ENCODE data around the gene COL15A1. TPM values are rescaled to one million over a fixed set of nuclear protein-coding genes. Genes with fewer than 3 reads are reported as not detected.
A peak's percentile ranks its signal among the peaks of the same experiment; 100 is the strongest.
"Not testable (repeated sequence)": the region's sequence is repeated elsewhere in the genome, so short reads cannot be mapped to it uniquely, and the experiment has no call there.

COL15A1 gene
- under 1 TPM; 0.11 to 0.82 TPM for total RNA-seq

- Mint-ChIP-seq H3K27ac (no peak within 1 kb of the TSS), H3K27me3 (peaks cover 62% of the 10 kb centered on the region), H3K36me3 (ENCODE audit: low read depth) (no peaks in the 10 kb centered on the region), H3K9me3 (no peaks in the 10 kb centered on the region), H3K4me1 (no peaks in the 10 kb centered on the region), H3K4me3 (peak within 1 kb of the TSS; percentile 33)
- no peak for ATAC-seq (replicated peaks)
These were observed at the start of gene COL15A1 for GRCh38 chr9:98943682-98944056. Gene COL15A1 (plus strand): TSS chr9:98943907. CDS start chr9:98944062, 155 bp downstream.

- Mint-ChIP-seq H3K4me3 (no peak overlapping the region), H3K9me3 (no peaks in the 10 kb centered on the region), H3K27ac (no peak overlapping the region), H3K27me3 (peaks cover 32% of the 10 kb centered on the region), H3K4me1 (no peaks in the 10 kb centered on the region), H3K36me3 (ENCODE audit: low read depth) (no peaks in the 10 kb centered on the region)
- ATAC-seq (replicated peaks), result no peak
These were observed 49.5 kb upstream of the COL15A1 start for GRCh38 chr9:98894171-98894570.

GRCh38 chr9:98894761-98895160, 48.9 kb upstream of the COL15A1 start:
- Mint-ChIP-seq H3K4me1 (no peaks in the 10 kb centered on the region), H3K27me3 (peaks cover 32% of the 10 kb centered on the region), H3K4me3 (no peak overlapping the region), H3K9me3 (no peaks in the 10 kb centered on the region), H3K27ac (no peak overlapping the region), H3K36me3 (ENCODE audit: low read depth) (no peaks in the 10 kb centered on the region)
- no peak for ATAC-seq (replicated peaks)

GRCh38 chr9:98896632-98897031, 47.1 kb upstream of the COL15A1 start:
- Mint-ChIP-seq H3K4me1 (no peaks in the 10 kb centered on the region), H3K4me3 (no peak overlapping the region), H3K9me3 (no peaks in the 10 kb centered on the region), H3K36me3 (ENCODE audit: low read depth) (no peaks in the 10 kb centered on the region), H3K27ac (no peak overlapping the region), H3K27me3 (peaks cover 28% of the 10 kb centered on the region)
- ATAC-seq (replicated peaks), result no peak

- no peaks in the 10 kb centered on the region for H3K9me3 Mint-ChIP-seq
- peaks cover 31% of the 10 kb centered on the region for H3K27me3 Mint-ChIP-seq
- ATAC-seq (replicated peaks), result no peak
- H3K4me3 Mint-ChIP-seq, result no peak overlapping the region
- H3K27ac Mint-ChIP-seq, result no peak overlapping the region
- no peaks in the 10 kb centered on the region for H3K36me3 Mint-ChIP-seq (ENCODE audit: low read depth)
- H3K4me1 Mint-ChIP-seq, result no peaks in the 10 kb centered on the region
These were observed 46.0 kb upstream of the COL15A1 start for GRCh38 chr9:98897745-98898144.

GRCh38 chr9:98899408-98900056, 44.2 kb upstream of the COL15A1 start:
- Mint-ChIP-seq H3K4me3 (no peak overlapping the region), H3K9me3 (no peaks in the 10 kb centered on the region), H3K27ac (no peak overlapping the region), H3K27me3 (peaks cover 31% of the 10 kb centered on the region), H3K36me3 (ENCODE audit: low read depth) (no peaks in the 10 kb centered on the region), H3K4me1 (no peaks in the 10 kb centered on the region)
- no peak for ATAC-seq (replicated peaks)

GRCh38 chr9:98900244-98900643, 43.5 kb upstream of the COL15A1 start:
- H3K27me3 Mint-ChIP-seq, result peaks cover 27% of the 10 kb centered on the region
- H3K4me1 Mint-ChIP-seq, result no peaks in the 10 kb centered on the region
- no peaks in the 10 kb centered on the region for H3K36me3 Mint-ChIP-seq (ENCODE audit: low read depth)
- no peak overlapping the region for H3K27ac Mint-ChIP-seq
- no peak overlapping the region for H3K4me3 Mint-ChIP-seq
- ATAC-seq (replicated peaks), result no peak
- no peaks in the 10 kb centered on the region for H3K9me3 Mint-ChIP-seq

- no peak overlapping the region for H3K27ac Mint-ChIP-seq
- H3K27me3 Mint-ChIP-seq, result peaks cover 22% of the 10 kb centered on the region
- no peak overlapping the region for H3K4me3 Mint-ChIP-seq
- H3K36me3 Mint-ChIP-seq (ENCODE audit: low read depth), result no peaks in the 10 kb centered on the region
- ATAC-seq (replicated peaks), result no peak
- H3K4me1 Mint-ChIP-seq, result no peaks in the 10 kb centered on the region
- no peaks in the 10 kb centered on the region for H3K9me3 Mint-ChIP-seq
These were observed 43.0 kb upstream of the COL15A1 start for GRCh38 chr9:98900725-98901124.

GRCh38 chr9:98901843-98902242, 41.9 kb upstream of the COL15A1 start:
- H3K9me3 Mint-ChIP-seq; ATAC-seq (replicated peaks); H3K36me3 Mint-ChIP-seq (ENCODE audit: low read depth); H3K27ac Mint-ChIP-seq; H3K4me1 Mint-ChIP-seq; H3K4me3 Mint-ChIP-seq: not testable (repeated sequence)
- H3K27me3 Mint-ChIP-seq, result peaks cover 11% of the 10 kb centered on the region

GRCh38 chr9:98902516-98902915, 41.2 kb upstream of the COL15A1 start:
- Mint-ChIP-seq H3K36me3 (ENCODE audit: low read depth) (no peaks in the 10 kb centered on the region), H3K27ac (no peak overlapping the region), H3K4me3 (no peak overlapping the region), H3K4me1 (no peaks in the 10 kb centered on the region), H3K9me3 (no peaks in the 10 kb centered on the region), H3K27me3 (peaks cover 8% of the 10 kb centered on the region)
- ATAC-seq (replicated peaks), result no peak

- ATAC-seq (replicated peaks), result no peak
- Mint-ChIP-seq H3K4me3 (no peak overlapping the region), H3K27me3 (peaks cover 8% of the 10 kb centered on the region), H3K9me3 (no peaks in the 10 kb centered on the region), H3K36me3 (ENCODE audit: low read depth) (no peaks in the 10 kb centered on the region), H3K4me1 (no peaks in the 10 kb centered on the region), H3K27ac (no peak overlapping the region)
These were observed 40.8 kb upstream of the COL15A1 start for GRCh38 chr9:98902925-98903324.

GRCh38 chr9:98903961-98904411, 39.7 kb upstream of the COL15A1 start:
- Mint-ChIP-seq H3K36me3 (ENCODE audit: low read depth) (no peaks in the 10 kb centered on the region), H3K9me3 (no peaks in the 10 kb centered on the region), H3K4me3 (no peak overlapping the region), H3K27me3 (peaks cover 8% of the 10 kb centered on the region), H3K4me1 (no peaks in the 10 kb centered on the region), H3K27ac (no peak overlapping the region)
- ATAC-seq (replicated peaks), result no peak

- no peaks in the 10 kb centered on the region for H3K4me1 Mint-ChIP-seq
- peaks cover 8% of the 10 kb centered on the region for H3K27me3 Mint-ChIP-seq
- no peak overlapping the region for H3K4me3 Mint-ChIP-seq
- H3K9me3 Mint-ChIP-seq, result no peaks in the 10 kb centered on the region
- no peak overlapping the region for H3K27ac Mint-ChIP-seq
- no peak for ATAC-seq (replicated peaks)
- H3K36me3 Mint-ChIP-seq (ENCODE audit: low read depth), result no peaks in the 10 kb centered on the region
These were observed 38.7 kb upstream of the COL15A1 start for GRCh38 chr9:98905015-98905414.

- peaks cover 8% of the 10 kb centered on the region for H3K27me3 Mint-ChIP-seq
- no peak overlapping the region for H3K27ac Mint-ChIP-seq
- H3K9me3 Mint-ChIP-seq, result no peaks in the 10 kb centered on the region
- H3K4me1 Mint-ChIP-seq, result no peaks in the 10 kb centered on the region
- no peak overlapping the region for H3K4me3 Mint-ChIP-seq
- no peak for ATAC-seq (replicated peaks)
- H3K36me3 Mint-ChIP-seq (ENCODE audit: low read depth), result no peaks in the 10 kb centered on the region
These were observed 37.2 kb upstream of the COL15A1 start for GRCh38 chr9:98906273-98907040.

GRCh38 chr9:98907055-98907454, 36.7 kb upstream of the COL15A1 start:
- ATAC-seq (replicated peaks), result no peak
- Mint-ChIP-seq H3K9me3 (no peaks in the 10 kb centered on the region), H3K27me3 (peaks cover 4% of the 10 kb centered on the region), H3K4me1 (no peaks in the 10 kb centered on the region), H3K36me3 (ENCODE audit: low read depth) (no peaks in the 10 kb centered on the region), H3K27ac (no peak overlapping the region), H3K4me3 (no peak overlapping the region)
